Right lung (tissue), 5 donors: ENCODE measurements around the gene B3GNT7. TPM values are rescaled to one million over a fixed set of nuclear protein-coding genes. Genes with fewer than 3 reads are reported as not detected.
"Not testable (repeated sequence)": the region's sequence is repeated elsewhere in the genome, so short reads cannot be mapped to it uniquely, and the experiment has no call there.

ENCODE experiments used
- DNase-seq, 2 donors: peaks; one replicate each; pipeline ENCODE4 v3.0.0-alpha.2; 2013
- polyA plus RNA-seq, 5 donors: library from polyadenylated mRNA; unstranded; fragments of 120-200 nt; gene quantifications; one replicate each; pipeline versions ENCODE4 v1.2.1 to v1.2.3, GENCODE V29; 2013; ENCODE audit warnings: inconsistent platforms in 1 of 5, low replicate concordance in 1 of 5; ENCODE audit not compliant: insufficient read length in 5 of 5, insufficient read depth in 1 of 5

The B3GNT7 gene
- polyA plus RNA-seq, 5 donors, result 2.0 to 5.2 (median 3.3) TPM

DNA sequence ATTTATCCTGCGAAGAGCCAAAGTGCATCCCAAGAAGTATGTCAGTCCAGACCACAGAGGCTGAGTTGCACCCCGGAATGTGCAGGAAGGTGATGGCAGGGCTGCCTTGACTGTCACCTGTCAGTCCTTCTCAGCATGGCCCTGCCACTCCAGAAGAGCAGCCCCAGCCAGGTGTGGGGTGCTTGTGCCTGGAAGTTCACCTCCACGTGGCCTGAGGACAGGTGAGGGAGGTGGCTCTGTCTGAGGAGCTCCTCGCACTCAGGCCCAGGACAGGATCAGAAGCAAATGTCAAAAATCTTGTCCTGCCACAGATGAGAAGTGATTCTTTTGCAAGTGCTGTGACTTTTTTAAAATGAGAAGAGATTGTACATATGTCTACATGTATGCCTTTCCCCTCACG, 31.4 kb upstream of the B3GNT7 start:
- DNase-seq, result no peak

DNA sequence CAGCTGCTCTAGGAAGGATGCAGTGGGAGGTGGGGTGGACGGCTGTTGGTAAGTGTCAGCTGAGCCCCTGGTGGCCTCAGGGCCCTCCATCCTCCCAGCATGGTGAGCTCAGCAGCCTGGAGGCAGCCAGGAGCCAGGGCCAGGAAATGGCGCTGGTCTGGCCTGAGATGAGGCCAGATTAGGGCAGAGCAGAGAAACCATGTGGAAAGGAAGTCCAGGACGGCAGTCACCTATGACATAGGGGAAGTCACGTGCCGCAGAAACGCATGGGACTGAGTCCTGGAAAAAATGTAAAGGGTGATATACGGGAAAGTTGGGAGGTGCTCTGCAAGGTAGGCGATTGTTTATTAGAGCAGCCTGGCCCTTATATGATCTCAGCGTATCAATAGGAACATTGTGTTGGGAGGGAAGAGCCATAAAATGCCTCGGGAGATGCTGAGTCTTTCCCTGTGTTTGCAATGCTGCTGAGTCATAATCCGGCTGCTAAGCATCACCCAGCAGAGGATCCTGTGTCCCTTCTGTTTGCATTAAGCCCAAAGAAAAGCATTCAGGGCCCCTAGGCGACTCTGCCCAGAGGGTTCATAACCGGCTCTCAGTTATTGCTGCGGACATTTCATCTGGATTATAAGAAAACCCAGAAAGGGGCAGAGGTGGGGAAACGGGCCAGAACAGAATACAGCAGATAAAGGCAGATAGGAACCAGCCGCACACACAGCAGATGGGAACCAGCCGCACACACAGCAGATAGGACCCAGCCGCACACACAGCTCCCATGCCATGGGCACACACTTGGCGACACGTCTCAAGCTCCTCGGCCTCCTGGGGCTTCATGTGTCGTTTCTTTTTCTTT, 30.3 kb upstream of the B3GNT7 start:
- DNase-seq, result no peak

DNA sequence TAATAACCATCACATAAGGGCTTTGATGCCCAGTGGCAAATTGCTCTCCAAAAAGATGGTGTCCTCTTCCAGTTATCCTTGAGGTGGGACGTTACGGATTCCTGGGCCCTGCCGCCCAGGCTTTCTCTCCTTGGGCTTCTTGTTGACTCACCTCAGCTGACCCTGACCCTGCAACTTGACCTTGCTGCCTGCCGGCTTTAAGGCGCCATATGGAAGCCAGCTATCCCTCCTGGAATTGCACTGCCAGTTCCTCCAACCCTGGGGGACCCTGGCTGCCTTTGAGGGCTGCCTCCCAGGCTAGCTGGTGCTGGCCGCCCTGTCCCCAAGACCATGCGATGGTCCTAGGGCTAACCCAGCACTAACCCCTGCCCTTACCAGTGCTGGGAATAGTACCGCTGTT, 28.3 kb upstream of the B3GNT7 start:
- no peak for DNase-seq

DNA sequence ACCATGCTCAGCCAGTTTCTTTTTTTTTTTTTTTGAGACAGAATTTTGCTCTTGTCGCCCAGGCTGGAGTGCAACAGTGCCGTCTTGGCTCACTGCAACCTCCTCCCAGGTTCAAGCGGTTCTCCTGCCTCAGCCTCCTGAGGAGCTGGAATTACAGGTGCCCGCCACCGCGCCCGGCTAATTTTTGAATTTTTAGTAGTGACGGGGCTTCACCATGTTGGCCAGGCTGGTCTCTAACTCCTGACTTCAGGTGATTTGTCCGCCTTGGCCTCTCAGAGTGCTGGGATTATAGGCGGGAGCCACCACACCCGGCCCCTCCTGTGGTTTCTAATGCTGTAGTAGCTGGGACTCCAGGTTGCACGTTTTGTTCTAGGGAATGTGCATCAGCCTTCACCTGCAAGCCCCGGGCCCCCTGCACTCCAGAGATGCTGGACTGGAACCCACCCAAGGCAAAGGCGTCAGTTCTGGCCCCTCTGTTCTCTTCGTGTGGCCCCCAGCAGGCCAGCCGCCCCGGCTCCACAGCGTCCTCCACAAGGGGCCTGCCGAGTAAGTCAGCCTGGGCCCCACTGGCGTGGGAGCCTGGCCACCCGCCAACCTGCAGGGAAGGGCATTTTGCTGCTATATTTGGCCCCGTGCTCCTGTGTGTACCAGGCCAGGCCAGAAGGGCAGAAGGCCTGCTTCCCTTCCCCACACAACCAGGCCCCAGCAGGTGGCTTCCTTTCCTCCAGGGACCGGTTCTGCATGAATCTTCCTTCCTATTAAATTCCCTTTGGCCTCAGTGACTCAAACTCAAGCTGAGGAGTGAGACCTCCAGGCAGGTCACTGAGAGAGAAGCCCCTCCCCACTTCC, 25.7 kb upstream of the B3GNT7 start:
- no peak for DNase-seq

DNA sequence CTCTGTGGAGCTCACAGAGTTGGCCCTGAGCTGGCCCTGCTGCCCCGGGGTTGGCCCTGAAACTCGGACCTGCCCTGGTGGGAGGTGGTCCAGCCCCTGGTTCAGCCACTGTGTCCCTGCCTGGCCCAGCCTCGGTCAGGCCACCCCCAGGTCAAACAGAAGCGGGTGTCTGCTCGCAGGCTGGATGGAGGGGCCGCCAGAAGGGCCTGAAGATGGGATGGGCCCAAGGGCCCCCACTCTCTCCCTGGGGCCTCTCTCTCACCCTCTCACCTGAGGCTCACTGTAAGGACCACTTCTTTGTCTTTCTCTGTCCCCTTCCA, 25.1 kb upstream of the B3GNT7 start:
- DNase-seq, result no peak

DNA sequence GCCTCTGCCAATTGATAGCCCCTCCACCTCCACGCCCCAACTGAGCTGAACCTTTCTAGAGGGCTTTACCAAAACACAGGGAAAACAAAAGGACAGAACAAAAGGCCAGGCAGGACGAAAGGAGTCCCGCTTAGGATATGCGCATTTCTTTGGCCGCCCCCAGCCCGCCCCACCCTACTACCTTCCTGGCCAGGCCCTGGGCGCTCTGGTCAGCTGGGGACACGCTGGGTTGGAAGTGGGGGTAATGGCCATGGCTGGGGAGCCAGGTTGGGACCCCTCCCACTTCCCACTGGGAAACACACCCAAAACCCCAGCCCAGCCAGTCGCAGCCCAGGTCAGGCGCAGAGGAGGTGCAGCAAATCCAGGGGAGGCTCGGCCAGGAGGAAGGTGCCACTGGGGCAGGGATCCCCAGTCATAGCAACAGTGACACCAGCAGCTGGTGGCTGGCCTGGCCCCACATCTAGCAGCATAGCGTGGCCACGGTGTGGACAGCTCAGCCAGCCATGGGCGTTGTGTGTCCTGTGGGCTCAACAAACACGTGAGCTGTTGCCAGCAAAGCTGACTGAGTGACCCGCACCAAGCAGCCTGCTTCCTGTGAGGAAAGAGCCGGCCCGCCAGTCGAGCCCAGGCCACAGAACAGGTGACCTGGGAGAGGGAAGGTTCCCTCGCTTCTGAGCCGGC, 24.6 kb upstream of the B3GNT7 start:
- no peak for DNase-seq

DNA sequence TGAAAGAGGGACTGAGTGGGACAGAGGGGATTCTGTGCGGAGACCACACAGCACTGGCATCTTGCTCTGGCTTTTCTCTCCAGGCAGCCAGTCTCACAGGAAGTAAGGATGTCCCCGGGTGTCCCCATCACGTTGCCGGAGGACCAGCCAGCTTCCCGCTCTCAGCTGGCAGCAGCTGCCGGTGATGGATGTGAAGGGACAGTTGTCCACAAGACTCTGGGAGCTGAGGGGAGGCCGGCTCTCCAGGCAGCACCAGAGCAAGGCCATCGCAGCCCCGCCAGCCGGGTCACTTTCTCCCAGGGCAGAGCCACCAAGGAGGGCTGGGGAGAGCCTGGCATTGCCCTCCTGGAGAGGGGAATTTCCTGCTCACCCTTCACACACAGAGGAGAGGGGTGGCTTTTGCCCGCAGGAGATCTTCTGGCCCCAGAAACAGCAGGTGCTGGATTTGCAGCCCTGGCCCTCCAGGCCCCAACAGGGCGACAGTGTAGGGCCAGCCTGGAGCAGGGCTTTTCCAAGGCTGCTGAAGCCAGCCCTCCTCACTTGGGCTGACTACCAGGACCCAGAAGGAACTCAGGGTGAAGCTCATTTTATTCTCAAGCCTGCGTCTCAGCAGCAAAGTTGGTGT, 24.0 kb upstream of the B3GNT7 start:
- no peak for DNase-seq

DNA sequence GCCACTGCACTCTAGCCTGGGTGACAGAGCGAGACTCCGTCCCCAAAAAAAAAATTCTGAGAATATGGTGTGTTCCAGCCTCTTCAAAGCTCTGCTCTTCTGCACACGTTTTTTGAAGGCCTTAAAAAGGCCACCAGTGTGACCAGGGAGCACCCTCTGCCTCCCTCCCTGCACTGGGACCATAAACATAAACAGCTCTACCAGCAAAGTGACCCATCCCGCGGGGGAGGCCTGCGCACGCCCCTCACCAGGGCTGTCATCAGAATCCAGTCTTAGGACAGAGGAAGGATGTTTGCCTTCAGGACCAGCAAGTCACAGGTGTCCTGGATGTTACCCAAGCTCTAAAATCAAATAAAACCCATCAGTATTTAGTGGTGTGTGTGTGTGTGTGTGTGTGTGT, 23.2 kb upstream of the B3GNT7 start:
- no peak for DNase-seq

DNA sequence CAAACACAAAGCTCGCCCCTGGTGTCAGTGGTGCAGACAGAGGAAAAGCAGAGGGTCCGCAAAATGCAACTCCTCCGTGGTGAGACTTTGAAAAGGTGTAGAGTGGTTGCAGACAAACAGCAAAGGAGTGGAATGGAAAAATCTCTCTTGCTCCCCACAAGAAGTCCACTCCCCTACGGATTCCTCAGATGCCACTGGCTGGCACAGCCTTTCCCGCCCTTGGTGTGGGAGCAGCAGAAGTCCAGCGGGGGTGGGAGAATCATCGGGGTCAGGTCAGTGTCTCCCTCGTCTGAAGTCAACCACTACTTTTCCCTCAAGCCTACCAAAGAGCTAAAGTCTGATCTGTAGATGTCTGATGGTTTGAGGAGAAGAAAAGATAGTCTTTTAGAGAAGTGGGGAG, 22.3 kb upstream of the B3GNT7 start:
- no peak for DNase-seq

DNA sequence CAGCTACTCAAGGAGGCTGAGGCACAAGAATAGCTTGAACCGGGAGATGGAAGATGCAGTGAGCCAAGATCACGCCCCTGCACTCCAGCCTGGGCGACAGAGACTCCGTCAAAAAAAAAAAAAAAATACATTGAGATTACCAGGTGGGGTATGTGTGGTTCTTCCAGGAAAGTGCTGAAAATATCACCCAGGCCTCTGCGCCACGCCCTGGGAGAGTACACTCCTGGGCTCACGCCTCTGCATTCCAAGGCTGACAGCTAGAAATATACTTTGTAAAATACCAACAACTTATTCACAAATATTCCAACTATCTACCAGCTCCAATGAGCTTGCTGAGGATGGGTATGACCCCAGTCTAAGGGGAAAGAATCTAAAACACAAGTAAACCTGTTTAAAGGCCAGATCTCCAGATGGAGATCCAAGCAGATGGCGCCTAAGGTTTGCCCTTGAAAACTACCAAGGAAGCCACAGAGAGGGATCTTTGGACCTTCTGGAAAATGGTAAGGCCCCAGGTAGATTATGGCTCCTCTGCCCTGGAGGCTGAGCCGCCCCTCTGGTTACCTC, 21.6 kb upstream of the B3GNT7 start:
- no peak for DNase-seq

DNA sequence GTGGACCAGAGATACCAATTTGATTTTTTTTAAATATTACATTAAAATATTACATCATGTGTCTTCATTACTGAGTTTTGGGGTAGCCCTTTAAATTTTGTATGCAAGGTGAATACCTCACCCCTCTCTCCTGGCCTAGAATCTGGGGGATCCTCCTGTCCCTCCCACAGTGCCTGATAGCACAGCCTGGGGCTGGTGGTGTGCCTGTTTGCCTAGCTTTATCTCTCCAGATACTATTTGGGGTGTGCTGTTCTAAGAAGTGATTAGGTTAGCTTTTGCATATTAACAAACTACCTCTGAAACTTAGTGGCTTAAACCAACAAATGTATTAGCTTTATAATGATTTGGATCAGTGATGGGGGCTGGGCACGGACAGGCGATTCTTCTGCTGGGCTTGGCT, 20.7 kb upstream of the B3GNT7 start:
- no peak for DNase-seq

DNA sequence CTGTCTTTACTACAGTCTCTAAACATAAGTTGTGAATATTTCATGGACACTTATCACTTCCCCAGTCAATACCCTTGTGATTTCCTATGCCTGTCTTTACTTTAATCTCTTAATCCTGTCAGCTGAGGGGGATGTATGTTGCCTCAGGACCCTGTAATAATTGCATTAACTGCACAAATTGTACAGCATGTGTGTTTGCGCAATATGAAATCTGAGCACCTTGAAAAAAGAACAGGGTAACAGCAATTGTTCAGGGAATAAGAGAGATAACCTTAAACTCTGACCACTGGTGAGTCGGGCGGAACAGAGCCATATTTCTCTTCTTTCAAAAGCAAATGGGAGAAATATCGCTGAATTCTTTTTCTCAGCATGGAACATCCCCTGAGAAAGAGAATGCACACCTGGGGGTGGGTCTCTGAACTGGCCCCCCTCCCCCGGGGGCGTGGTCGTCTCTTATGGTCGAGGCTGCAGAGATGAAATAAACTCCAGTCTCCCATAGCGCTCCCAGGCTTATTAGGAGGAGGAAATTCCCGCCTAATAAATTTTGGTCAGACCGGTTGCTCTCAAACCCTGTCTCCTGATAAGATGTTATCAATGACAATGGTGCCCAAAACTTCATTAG, 19.4 kb upstream of the B3GNT7 start:
- DNase-seq, result not testable (repeated sequence)

DNA sequence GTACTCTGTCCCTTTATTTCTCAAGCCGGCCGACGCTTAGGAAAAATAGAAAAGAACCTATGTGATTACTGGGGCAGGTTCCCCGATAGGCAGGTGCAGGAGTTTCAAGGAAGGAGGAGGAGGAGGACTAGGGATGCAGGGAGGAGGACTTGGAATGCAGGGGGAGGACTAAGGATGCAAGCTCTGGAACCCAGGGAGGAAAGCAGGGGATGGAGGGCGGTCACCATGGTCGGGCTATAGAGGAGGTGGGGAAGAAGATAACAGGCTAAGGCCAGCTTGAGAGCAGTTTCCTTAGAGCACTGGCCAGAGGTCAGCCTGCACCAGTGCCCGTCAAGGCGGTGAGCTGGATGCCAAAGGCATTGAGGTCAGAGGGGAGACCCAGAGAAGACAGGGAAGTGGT, 18.7 kb upstream of the B3GNT7 start:
- no peak for DNase-seq

DNA sequence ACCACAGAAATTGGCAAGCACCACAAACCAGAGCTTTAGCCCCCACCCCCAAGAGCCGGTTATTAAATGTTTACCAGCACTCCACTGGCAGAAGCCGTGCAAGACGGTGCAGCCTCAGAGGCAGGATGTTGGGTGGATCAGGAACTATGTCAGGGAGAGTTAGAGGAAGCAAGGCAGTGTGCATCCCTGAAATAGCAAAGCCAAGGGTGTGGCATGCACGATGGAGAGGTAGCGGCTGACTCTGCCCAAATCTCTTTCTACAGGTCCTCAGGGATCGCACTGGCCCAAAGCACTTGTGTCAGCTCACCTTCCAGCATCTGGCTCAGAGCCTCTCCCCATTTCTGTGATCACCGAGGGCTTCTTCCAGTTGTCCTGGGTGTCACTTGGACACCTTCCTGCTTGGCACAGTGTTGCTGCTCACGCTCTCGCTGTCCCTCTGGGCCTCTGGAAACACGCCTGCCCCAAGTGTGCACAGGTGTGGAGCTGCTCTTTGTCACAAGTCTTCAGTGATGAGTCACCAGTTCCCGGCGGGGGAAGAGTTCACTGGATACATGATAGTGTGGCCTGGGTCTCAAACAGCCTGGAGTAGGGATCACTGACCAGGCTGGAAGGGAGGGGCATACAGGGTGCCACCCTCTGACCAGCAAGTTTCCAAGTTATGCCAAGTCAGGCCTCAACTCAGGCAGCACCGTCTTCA, 17.3 kb upstream of the B3GNT7 start:
- DNase-seq, result no peak

DNA sequence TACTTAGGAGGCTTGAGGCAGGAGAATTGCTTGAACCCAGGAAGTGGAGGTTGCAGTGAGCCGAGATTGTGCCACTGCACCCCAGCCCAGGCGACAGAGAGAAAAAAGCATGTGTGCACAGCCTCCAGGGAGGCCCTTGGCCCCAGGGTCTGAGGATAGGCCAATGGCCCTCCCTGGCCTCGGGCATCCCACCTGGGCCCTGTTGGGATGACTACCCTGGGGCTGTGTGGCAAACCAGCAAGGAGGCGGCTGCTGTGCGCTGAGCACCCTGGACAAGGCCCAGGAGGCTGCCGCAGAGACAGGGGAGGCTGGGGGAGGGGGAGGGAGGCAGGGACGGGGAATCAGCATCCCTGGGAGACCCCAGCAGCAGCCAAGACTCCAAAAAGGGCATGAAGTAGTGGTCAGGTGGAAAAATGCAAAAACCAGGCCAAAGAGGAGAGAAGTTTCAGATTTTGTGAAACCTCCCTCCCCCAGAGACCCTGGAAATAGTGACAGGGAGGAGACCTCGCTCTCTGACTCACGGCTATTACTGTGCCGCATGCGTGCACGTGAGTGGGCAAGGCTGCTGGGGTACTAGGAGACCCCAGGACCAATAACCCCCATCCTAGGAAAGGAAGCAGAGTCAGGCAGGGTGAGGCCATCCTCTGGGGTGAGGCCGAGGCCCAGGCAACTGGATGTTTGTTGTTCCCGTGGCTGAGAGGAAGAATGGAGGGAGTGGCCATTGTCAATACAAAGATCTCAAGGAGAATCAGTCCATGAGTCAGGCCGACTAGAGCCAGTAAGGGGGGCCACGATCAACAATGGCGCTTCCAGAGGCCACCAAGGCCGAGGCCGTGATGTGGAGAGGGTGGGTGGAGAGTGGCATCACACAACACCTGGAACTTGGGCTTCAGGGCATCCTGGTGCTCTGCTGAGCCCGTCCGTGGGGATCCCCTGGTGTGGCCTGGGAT, 16.0 kb upstream of the B3GNT7 start:
- DNase-seq, result no peak

DNA sequence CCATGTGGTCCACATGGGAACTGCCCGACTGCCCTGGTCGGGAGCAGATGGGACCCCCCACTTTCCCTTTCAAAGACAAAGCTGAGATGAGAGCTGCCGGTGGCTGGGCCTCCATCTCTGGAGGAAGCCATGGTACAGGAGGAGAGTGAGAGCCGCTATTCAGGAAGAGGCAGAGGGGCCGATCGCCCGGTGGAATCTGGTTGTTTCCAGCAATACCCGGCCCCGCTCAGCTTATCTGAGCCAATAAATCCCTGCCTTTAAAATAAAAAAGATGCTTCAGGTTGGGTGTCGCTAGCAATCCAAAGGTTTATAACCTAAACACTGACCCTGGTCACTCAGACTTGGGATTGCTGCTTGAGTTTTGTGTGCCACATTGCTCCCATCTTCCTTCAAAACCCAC, 15.2 kb upstream of the B3GNT7 start:
- DNase-seq, result no peak

DNA sequence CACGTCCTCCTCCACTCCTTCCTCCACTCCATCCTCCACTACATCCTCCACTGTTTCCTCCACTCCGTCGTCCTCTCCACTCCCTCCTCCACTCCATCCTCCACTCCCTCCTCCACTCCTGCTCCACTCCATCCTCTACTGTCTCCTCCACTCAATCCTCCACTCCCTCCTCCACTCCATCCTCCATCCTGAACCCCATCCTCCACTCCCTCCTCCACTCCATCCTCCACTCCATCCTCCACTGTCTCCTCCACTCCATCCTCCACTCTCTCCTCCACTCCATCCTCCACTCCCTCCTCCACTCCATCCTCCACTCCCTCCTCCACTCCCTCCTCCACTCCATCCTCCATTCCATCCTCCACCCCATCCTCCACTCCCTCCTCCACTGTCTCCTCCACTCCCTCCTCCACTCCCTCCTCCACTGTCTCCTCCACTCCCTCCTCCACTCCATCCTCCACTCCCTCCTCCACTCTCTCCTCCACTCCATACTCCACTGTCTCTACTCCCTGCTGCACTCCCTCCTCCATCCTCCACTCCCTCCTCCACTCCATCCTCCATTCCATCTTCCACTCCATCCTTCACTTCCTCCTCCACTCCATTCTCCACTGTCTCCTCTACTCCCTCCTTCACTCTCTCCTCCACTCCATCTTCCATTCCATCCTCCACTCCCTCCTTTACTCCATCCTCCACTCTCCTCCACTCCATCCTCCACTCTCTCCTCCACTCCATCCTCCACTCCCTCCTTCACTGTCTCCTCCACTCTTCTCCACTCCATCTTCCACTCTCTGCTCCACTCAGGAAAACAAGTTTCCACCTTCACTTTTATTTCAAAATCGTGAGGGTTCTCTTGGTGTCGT, 14.3 kb upstream of the B3GNT7 start:
- no peak for DNase-seq

DNA sequence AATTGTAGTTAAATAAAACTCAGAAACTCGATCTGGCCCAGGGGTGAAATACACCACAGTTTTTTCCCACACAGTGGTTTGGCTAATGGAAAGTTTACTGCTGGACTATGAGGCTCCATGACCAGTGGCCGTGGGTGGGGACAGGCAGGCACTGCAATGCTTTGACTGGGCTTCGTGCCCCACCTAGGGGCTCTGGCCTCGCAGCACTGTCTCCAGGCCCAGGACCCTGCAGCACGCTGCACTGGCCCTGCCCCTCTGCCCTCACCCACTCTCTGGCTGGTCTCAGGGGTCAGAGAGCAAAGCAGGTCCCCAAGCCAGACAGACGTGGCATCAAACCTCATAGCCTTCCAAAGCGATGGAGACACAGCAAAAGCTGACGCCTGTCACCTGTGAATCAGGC, 13.4 kb upstream of the B3GNT7 start:
- DNase-seq, result no peak
